Measurements from ENCODE around the gene NTRK3.

DNA sequence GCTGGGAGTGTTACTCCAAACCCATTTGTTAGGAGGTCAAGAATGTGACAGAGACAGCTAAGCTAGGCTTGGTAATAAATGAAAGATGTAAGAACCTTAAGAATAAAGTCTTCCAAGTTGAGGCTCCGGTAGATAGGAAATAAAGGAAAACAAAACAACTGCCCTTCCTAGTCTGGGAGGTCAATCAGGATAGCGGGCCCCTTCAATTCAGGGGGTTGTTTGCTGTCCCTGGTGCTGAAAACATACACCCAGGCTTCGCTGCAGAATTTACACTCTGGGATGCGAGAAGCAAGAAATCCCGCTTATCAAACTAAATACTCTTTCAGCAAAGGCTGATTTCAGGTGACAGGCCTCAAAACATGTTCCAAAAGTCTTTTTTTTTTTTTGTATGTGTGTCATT, 393.4 kb downstream of the NTRK3 start:
- TF ChIP-seq EZH2 (IDR thresholded peaks at IDR 0.05; ENCODE audit: insufficient read depth, poor library complexity, severe bottlenecking): no peak
- no peak for TF ChIP-seq EZH2phosphoT487 (IDR thresholded peaks at IDR 0.05; ENCODE audit: insufficient read depth, low read depth)
